ENCODE results near the gene NOC4L. TPM values are rescaled to one million over a fixed set of nuclear protein-coding genes. Genes with fewer than 3 reads are reported as not detected.
"Not testable (repeated sequence)": the region's sequence is repeated elsewhere in the genome, so short reads cannot be mapped to it uniquely, and the experiment has no call there.

NOC4L gene
- 5.7 and 13.2 TPM in 2 replicates for total RNA-seq (ENCODE audit: low replicate concordance)

GRCh38 chr12:132144115-132144809 lies at the start of gene NOC4L, which contains the start of gene DDX51:
NOC4L (plus strand) TSS chr12:132144457; CDS start chr12:132144489, 32 bp downstream.
DDX51 (minus strand) TSS chr12:132144319; CDS start chr12:132144296, 23 bp downstream.
- peak within 1 kb of the TSS; percentile 86 for H3K4me3 ChIP-seq (ENCODE audit: low read depth, low read length)
- TF ChIP-seq, protein P1, sequence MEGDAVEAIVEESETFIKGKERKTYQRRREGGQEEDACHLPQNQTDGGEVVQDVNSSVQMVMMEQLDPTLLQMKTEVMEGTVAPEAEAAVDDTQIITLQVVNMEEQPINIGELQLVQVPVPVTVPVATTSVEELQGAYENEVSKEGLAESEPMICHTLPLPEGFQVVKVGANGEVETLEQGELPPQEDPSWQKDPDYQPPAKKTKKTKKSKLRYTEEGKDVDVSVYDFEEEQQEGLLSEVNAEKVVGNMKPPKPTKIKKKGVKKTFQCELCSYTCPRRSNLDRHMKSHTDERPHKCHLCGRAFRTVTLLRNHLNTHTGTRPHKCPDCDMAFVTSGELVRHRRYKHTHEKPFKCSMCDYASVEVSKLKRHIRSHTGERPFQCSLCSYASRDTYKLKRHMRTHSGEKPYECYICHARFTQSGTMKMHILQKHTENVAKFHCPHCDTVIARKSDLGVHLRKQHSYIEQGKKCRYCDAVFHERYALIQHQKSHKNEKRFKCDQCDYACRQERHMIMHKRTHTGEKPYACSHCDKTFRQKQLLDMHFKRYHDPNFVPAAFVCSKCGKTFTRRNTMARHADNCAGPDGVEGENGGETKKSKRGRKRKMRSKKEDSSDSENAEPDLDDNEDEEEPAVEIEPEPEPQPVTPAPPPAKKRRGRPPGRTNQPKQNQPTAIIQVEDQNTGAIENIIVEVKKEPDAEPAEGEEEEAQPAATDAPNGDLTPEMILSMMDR (IDR thresholded peaks at IDR 0.05; ENCODE audit: insufficient read depth, low read length) = no peak
- DNase-seq (ENCODE audit: low read depth) = peak; percentile 93

DNA sequence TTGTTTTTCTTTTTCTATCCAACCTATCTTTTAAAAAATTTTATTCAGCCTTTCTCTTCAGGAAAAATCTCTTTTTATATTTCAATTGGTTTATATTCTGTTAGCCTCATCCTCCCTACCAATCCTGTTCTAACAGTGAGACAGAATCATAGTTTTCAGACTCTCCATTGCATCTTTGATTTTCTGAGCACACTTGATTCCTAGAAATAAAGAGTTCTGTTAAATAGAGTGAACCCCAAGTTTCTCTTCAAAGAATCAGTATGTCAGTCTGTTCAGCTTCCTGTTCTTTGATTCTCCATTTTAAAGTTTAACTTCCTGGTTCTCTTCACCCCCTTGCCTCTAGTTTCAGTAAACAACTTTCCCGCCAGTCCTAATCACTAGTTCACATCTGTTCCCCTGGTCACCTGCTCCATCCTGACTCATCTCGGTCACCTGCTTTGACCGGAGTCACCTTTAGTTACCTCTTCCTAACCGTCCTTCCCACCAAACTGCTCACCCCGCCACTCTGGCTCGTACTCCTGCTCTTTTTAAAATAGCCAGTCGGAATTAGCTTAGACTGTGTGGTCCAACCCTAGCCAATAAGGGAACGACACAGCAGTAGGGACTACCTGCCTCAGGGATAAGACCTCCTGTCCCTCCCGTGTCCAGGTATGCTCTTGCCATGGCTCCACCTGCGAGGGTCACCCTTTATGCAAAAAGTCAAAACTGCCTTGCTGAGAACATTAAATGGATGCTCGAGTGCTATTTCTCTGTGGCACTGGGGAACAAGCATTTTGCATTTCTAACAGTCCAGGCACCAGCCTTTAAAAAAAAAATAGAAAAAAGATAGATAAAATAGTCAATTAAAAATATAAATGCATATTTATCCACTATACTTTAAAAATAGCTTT lies 48.5 kb upstream of the NOC4L start:
- no peak overlapping the region for H3K4me3 ChIP-seq (ENCODE audit: low read depth, low read length)
- TF ChIP-seq, protein P1 (IDR thresholded peaks at IDR 0.05; ENCODE audit: insufficient read depth, low read length) = no peak
- DNase-seq (ENCODE audit: low read depth) = no peak

GRCh38 chr12:132099739-132100138 lies 44.5 kb upstream of the NOC4L start:
- DNase-seq (ENCODE audit: low read depth) = no peak
- TF ChIP-seq, protein P1 (IDR thresholded peaks at IDR 0.05; ENCODE audit: insufficient read depth, low read length) = no peak
- H3K4me3 ChIP-seq (ENCODE audit: low read depth, low read length) = no peak overlapping the region

DNA sequence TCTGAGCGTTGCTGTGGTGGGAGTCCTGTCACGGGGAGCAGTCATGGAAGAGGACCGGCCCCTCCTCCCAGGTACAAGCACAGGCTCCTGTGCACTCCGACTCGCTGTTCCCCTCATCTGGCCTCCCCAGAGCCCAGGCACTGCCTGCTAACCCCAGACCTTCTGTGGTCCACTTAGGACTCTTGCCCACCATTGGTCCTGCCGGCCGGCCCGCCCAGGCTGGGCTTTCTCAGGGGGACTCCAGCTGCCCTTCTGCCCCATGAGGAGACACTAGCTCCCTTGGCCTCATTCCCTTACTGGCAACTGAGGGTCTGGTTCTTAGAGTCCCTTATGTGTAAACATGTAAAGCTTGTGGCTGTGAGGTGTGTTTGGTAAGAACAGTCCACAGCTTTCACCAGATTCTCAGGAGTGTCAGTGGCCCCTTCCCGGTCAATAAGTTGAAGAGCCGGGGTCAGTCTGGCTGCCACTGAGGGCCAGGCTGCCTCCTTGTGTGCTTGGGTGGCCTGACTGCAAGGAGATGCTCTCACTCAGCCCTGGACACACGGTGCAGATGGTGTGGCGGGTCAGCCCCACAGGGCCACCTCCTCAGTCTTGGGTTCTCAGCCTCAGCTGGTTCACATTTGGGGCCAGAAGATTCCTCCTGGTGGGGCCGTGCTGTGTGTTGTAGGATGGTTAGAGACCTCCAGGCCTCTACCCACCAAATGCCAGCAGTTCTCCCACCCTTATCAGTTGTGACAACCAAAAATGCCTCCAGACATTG lies 43.8 kb upstream of the NOC4L start:
- TF ChIP-seq, protein P1 (IDR thresholded peaks at IDR 0.05; ENCODE audit: insufficient read depth, low read length) = no peak
- DNase-seq (ENCODE audit: low read depth) = no peak
- H3K4me3 ChIP-seq (ENCODE audit: low read depth, low read length) = no peak overlapping the region

- TF ChIP-seq, protein P1 (IDR thresholded peaks at IDR 0.05; ENCODE audit: insufficient read depth, low read length) = no peak
- H3K4me3 ChIP-seq (ENCODE audit: low read depth, low read length) = no peak overlapping the region
- DNase-seq (ENCODE audit: low read depth) = no peak
These were observed 42.0 kb upstream of the NOC4L start for GRCh38 chr12:132102297-132102696.

- H3K4me3 ChIP-seq (ENCODE audit: low read depth, low read length); DNase-seq (ENCODE audit: low read depth): not testable (repeated sequence)
These were observed 41.2 kb upstream of the NOC4L start for GRCh38 chr12:132103072-132103471.
